ENCODE measurements around the gene TBC1D26. TPM values are rescaled to one million over a fixed set of nuclear protein-coding genes. Genes with fewer than 3 reads are reported as not detected.
"Not testable (repeated sequence)": the region's sequence is repeated elsewhere in the genome, so short reads cannot be mapped to it uniquely, and the experiment has no call there.

The TBC1D26 gene
- polyA plus RNA-seq (ENCODE audit: insufficient read length): 0.35 TPM

DNA sequence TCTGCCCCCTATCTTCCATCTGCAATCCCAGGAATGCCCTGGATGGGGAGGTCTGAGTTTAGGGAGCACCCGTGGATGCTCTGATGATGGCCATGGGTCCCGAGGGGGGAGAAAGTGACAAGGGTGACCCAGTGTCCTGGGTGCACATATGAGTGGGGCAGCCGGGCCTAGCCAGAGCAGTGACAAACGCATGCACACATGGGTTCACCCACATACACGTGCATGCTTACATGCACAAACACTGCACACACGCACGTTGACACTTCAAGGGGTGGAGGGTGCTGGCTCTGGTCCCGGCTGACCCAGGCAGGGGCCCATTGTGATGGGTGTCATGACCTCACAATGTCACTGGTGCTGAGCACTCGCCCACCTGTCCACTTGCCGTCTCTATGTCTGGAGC, at the start of gene TBC1D26:
TSS of gene TBC1D26 (plus strand) at position 384 of the 400 bp plus-strand sequence. CDS start 3,066 bp downstream, outside the sequence.
- DNase-seq (ENCODE audit: low read depth): not testable (repeated sequence)

- not testable (repeated sequence) for DNase-seq (ENCODE audit: low read depth)
Measured at GRCh38 chr17:15683135-15683534, 48.9 kb upstream of the TBC1D26 start.

DNA sequence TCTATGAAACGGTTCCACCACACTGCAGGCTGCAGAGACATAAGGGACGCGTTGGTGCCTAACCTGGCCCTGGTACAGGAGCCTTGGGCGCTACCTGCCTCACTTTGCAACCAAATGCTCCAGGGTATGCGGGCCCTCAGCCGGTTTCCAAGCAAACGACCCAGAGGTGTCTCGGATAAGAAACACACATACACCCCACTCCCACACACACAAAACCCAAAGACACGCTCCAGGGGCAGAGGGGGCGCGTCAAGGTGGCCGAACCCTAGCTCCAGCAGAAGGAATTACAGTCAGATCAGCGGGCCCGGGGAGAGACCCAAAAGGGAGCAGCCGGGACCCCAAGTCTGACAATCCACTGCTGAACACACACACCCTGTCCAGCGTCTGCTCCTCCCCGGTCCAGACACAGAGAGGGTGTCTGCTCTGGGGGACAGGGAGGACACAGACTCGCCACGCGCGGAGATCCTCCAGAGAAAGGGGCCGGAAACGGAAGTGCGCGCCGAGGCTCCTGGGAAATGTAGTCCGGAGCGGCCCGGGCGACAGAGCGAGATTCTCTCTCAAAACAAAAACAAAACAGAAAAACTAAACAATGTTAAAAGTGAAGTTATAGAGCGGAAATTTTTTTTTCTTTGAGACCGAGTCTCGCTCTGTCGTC, 48.1 kb upstream of the TBC1D26 start, which contains the start of gene TRIM16:
TSS of gene TRIM16 (minus strand) at position 488 of the 655 bp plus-strand sequence. CDS start 32,702 bp downstream, outside the sequence.
- peak; percentile 14 for DNase-seq (ENCODE audit: low read depth)

GRCh38 chr17:15687494-15687893, 44.6 kb upstream of the TBC1D26 start:
- not testable (repeated sequence) for DNase-seq (ENCODE audit: low read depth)

DNA sequence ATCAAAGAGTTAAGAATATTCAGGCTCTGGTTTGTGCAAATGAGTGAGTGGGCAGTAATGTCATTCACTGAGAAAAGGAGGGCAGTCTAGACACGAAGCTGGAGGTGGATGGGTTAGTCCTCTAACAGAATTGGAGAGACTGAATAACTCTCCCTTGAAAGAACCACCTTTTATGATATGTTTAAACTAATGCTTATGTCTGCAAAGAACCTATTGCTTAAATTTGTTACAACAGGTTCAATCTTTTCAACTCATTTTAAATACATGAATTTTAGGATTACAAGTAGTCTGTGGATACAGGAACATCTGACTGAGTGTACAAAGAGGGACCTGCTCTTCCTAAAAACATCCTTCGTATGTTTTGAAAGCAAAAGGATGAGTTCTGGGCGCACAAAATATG, 33.1 kb upstream of the TBC1D26 start:
- DNase-seq (ENCODE audit: low read depth): not testable (repeated sequence)

DNA sequence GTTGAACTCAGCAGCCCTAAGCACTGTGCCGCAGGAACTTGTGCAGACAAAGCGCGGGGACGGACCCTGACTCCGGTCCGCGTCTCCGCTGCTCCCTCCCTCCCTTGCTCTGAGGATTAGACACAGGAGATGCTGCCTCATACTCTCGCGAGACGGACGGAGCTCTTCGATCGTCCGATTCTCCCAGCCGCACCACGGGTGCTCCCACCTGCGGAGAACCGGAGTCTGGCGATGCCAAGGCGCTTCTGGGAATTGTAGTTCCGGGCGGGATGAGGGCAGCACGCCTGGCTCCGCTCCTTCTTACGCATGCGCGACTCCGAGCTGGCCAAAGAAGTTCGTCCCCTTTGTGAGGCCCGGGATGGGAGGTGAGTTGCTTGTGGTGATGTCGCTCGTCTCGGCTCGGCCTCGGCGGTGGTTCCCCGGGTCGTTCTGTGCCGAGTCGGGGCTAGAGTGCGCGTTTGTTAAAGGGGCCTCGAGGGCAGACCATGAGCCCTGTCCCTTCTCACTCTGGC, 32.6 kb upstream of the TBC1D26 start, which contains the start of gene ZNF286A:
TSS of gene ZNF286A (plus strand) at position 340 of the 512 bp plus-strand sequence. CDS start 578 bp downstream, outside the sequence.
- peak; percentile 99 for DNase-seq (ENCODE audit: low read depth)

- not testable (repeated sequence) for DNase-seq (ENCODE audit: low read depth)
Measured at GRCh38 chr17:15699937-15700336, 32.1 kb upstream of the TBC1D26 start.

DNA sequence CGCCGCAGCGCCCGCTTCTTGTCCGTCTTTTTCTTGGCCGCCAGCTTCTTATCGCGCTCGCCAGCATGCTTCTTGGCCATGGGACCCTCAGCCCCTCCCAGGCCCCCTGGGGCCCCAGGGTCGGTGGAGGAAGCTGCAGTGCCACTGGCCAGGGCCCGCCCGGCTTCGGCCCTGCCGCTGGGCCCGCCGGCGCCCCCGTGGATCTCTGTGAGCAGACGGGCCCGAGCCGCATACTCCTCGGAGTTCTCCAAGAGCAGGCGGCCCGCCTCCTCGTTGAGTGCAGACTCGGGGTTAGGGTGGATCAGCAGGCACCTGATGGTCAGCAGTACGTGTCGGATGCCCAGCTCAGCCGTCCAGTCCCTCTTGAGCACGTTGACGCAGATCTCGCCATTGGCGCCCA, 27.8 kb upstream of the TBC1D26 start:
- DNase-seq (ENCODE audit: low read depth): not testable (repeated sequence)

- DNase-seq (ENCODE audit: low read depth): not testable (repeated sequence)
Measured at GRCh38 chr17:15704813-15705212, 27.3 kb upstream of the TBC1D26 start.

- not testable (repeated sequence) for DNase-seq (ENCODE audit: low read depth)
Measured at GRCh38 chr17:15708879-15709278, 23.2 kb upstream of the TBC1D26 start.

GRCh38 chr17:15716601-15717563, 15.2 kb upstream of the TBC1D26 start:
- not testable (repeated sequence) for DNase-seq (ENCODE audit: low read depth)

DNA sequence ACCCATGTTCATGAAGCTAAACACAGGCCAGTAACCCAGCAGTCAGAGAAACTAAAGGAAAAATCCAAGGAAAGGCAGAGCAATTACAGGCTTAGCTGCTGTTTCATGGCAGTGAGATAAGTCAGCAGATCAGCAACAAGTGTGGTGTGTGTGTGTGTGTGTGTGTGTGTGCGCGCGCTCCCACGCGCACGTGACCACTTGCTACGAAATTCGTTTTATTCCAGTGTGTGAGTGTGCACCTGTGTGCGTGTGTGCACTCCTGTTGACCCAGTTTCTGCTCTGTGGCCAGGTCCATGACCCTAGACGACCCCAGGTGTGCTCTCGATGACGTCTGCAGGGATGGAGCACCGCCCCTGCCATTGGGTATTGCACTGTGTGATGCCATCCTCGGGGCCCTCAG, 1.5 kb upstream of the TBC1D26 start:
- not testable (repeated sequence) for DNase-seq (ENCODE audit: low read depth)

- not testable (repeated sequence) for DNase-seq (ENCODE audit: low read depth)
Measured at GRCh38 chr17:15733174-15733789, 1.2 kb downstream of the TBC1D26 start.

DNA sequence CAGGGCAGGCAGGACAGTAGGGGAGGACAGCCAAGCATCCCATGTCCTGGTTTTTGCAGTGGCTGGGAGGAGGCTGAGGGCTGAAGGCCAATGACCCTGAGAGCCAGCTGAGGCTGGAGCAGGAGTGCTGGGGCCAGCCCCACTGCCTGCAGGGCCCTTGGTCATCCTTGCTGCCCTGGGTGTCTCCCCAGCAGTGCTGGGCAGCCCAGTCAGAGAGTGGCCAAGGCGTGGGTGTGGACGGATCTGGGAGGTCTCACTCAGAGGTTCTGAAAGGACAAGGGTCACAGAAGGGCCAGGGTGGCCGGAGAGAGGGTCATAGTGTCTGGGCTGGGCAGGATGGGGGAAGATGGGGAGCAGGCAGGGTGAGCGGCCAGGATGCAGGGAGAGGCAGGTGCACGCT, 4.5 kb downstream of the TBC1D26 start:
- DNase-seq (ENCODE audit: low read depth): not testable (repeated sequence)

GRCh38 chr17:15738066-15738465, 6.0 kb downstream of the TBC1D26 start:
- DNase-seq (ENCODE audit: low read depth): no peak

GRCh38 chr17:15739259-15739658, 7.2 kb downstream of the TBC1D26 start:
- DNase-seq (ENCODE audit: low read depth): not testable (repeated sequence)

DNA sequence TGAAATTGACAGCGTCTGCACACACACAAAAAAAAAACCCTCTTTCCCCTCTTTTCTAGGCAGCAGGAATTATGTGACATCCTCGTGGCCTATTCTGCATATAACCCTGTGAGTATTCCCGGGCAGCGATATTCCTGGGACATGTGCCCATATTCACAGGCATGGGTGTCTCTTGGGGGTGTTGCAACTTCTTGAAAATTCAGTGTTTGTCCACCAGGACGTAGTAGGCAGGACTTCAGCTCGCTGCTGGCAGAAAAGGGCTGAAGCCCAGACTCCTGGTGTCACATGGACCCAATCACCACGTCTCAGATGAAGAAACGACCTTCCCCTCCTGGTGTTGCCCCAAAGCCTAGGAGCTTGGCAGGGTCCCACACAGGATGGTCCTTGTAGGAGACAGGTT, 8.0 kb downstream of the TBC1D26 start:
- DNase-seq (ENCODE audit: low read depth): not testable (repeated sequence)

DNA sequence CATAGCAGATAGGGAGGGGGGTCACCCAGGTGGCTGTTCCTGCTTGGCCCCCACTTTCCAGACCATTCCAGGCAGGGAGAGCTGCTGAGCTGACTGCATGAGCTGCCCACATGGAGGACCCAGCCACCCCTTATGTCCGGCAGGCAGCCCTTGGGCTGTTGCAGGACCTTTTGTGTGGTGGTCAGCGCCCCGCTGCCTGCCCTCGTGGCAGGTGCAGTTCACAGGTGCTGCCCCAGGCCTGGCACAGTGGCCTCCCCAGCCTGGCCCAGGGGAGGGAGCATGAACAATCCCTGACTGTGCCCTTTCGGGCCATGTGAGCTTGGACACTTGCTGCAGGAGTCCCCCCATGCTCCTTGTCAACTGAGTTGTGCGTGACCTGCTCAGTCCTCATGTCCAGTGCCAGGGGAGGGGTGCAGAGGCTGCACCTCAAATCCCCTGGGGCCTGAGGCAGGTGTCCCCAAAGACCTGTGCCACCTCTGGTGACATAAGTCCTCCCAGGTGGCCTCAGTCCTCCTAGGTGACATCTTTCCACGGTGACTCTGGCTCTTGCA, 8.6 kb downstream of the TBC1D26 start:
- no peak for DNase-seq (ENCODE audit: low read depth)

DNA sequence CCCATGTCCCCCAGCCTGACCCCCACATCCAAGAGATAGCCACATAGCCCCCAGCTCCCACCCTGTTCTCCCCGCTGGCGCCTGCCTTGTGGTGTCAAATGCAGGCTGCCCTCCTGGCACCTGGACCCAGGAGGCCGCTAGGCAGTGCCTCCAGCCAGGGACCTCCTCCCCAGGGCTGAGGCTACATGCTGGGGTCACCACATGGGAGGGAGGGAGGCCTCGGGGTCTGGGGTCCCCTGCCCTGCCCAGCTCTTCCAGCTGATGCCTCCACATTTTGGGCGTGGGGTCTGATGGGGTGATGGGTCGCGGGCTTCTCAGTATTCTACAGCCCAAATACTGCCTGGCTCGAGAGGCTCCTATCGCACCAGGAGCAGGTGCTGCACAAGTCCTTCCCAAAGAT, 9.5 kb downstream of the TBC1D26 start:
- no peak for DNase-seq (ENCODE audit: low read depth)

DNA sequence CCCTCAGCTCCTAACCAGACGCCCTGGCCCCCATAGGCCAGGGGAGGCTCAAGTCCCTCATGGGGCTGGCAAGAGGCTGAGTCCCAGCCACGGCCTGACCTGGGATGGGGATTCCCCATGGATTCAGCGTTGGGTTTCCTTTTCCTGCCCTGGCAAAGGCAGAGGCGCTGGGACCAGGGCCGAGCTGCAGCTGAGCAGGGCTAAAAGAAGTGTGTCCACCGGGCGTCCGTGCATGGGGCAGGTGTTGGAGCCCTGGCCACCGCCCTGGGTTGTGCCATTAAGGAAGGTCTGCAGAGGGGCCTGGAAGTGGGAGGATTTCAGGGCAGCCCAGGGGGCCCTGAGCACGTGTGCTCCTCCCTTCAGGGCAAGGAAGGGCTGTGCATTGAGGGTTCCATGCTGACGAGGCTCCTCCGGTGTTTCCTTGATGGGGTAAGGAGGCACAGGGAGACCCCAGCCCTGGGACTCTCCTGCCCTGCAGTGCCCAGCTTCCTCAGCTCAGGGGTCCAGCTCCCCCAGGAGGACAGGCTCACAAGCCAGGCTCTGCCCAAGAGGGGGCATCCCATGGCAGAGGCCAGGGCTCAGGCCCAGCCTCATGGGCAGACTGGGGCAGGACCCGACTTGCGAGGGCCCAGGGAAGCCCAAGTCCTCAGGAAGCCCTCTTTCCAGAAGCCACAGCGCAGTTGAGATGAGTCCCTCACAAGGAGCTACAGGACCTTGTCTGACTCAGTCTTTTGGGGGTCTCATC, 10.1 kb downstream of the TBC1D26 start:
- DNase-seq (ENCODE audit: low read depth): no peak

Data from forelimb muscle (tissue), 1 donor.